Thoracic aorta (tissue), 2 donors: Measurements from ENCODE around the gene RIPOR2. TPM values are rescaled to one million over a fixed set of nuclear protein-coding genes. Genes with fewer than 3 reads are reported as not detected.

ENCODE experiments used
- ATAC-seq: fragments of 150-250 bp; one replicate; pipeline ENCODE4 v1.8.0; 2017; ENCODE audit warnings: low read depth; ENCODE audit not compliant: insufficient number of reproducible peaks, low FRiP score
- DNase-seq: peaks from one replicate; pipeline ENCODE4 v3.0.0-alpha.2; 2020; ENCODE audit warnings: low spot score
- H3K27ac ChIP-seq, 2 donors: fragments of 200-600 bp; sonication (generic); 1 replicate in 1 of 2; 2 replicates in 1 of 2; pipeline ENCODE4 v1.5.1; 2016; ENCODE audit warnings: mild to moderate bottlenecking in 2 of 2, moderate library complexity in 2 of 2
- H3K27me3 ChIP-seq: fragments of 200-600 bp; sonication (generic); replicated peaks from 2 replicates; pipeline ENCODE4 v1.6.0; 2016; ENCODE audit warnings: mild to moderate bottlenecking; ENCODE audit not compliant: insufficient read depth
- H3K36me3 ChIP-seq: fragments of 200-600 bp; sonication (generic); one replicate; pipeline ENCODE4 v1.5.1; 2016
- H3K4me1 ChIP-seq, 2 donors: fragments of 200-600 bp; sonication (generic); 1 replicate in 1 of 2; 2 replicates in 1 of 2; pipeline versions ENCODE4 v1.5.1 to v1.6.0; 2016; ENCODE audit warnings: low read depth in 2 of 2, mild to moderate bottlenecking in 1 of 2; ENCODE audit not compliant: control insufficient read depth in 1 of 2
- H3K4me3 ChIP-seq: fragments of 200-600 bp; sonication (generic); 2 replicates; pipeline ENCODE4 v1.5.1; 2016; ENCODE audit warnings: mild to moderate bottlenecking
- H3K9me3 ChIP-seq: fragments of 200-600 bp; sonication (generic); 2 replicates; pipeline ENCODE4 v1.5.1; 2016
- CTCF ChIP-seq: fragments of 200-600 bp; sonication (generic); IDR thresholded peaks from one replicate; pipeline ENCODE4 v1.5.1; 2019; ENCODE audit warnings: antibody characterized with exemption
- total RNA-seq, 2 donors: library from RNA; depleted of rRNA; stranded (reverse); fragments of >200 nt; gene quantifications; one replicate each; pipeline versions ENCODE4 v1.1.0 to v1.2.3, GENCODE V29; 2016

RIPOR2 gene
- total RNA-seq, 2 donors from 2014 or later, result 6.0 to 9.9 TPM

- TF ChIP-seq CTCF, result no peak
- H3K27ac ChIP-seq, result no peak overlapping the region
These were observed 96.8 kb downstream of the RIPOR2 start for GRCh38 chr6:24838994-24839393.

DNA sequence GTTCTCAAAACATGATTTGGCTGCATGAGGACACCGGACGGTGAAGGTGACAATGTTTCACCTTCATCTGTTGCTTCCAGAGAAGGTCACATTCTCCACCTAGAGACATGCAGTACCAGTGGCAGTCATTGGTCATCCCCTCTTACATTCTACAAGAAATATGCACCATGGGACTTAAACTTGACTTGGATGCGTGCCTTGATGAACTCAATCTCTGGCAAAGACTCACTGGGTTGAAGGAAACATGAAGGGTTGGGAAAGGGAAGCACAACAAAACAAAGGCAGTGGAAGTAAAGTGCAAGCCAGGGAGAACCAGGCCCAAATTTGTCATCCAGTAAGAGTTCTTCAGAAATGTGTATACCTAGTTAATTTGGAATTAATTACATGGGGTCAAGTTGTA, 97.7 kb downstream of the RIPOR2 start:
- DNase-seq, result no peak
- Histone ChIP-seq H3K27me3 (no peaks in the 10 kb centered on the region), H3K27ac (no peak overlapping the region), H3K36me3 (no peaks in the 10 kb centered on the region), H3K4me1 (peaks cover 0 to 13% of the 10 kb centered on the region in 2 donors), H3K9me3 (no peaks in the 10 kb centered on the region), H3K4me3 (no peak overlapping the region)
- no peak for TF ChIP-seq CTCF
- no peak for ATAC-seq

More at GRCh38 chr6:24838994-24839393, 96.8 kb downstream of the RIPOR2 start:
- Histone ChIP-seq H3K4me1 (peaks cover 0 to 13% of the 10 kb centered on the region in 2 donors), H3K27me3 (no peaks in the 10 kb centered on the region), H3K4me3 (no peak overlapping the region), H3K36me3 (no peaks in the 10 kb centered on the region), H3K9me3 (no peaks in the 10 kb centered on the region)
- ATAC-seq (no peak), DNase-seq (no peak)

- Histone ChIP-seq H3K4me1 (peaks cover 0 to 22% of the 10 kb centered on the region in 2 donors), H3K27me3 (no peaks in the 10 kb centered on the region), H3K4me3 (no peak overlapping the region), H3K36me3 (no peaks in the 10 kb centered on the region), H3K27ac (no peak overlapping the region), H3K9me3 (no peaks in the 10 kb centered on the region)
- DNase-seq, result no peak
- no peak for TF ChIP-seq CTCF
- ATAC-seq, result no peak
These were observed 99.7 kb downstream of the RIPOR2 start for GRCh38 chr6:24836109-24836508.

- H3K27ac ChIP-seq, result no peak overlapping the region
- H3K27me3 ChIP-seq, result no peaks in the 10 kb centered on the region
- H3K4me1 ChIP-seq, result peaks cover 0 to 22% of the 10 kb centered on the region in 2 donors
- no peaks in the 10 kb centered on the region for H3K36me3 ChIP-seq
- DNase-seq (no peak), ATAC-seq (no peak)
- H3K9me3 ChIP-seq, result no peaks in the 10 kb centered on the region
- no peak overlapping the region for H3K4me3 ChIP-seq
- no peak for TF ChIP-seq CTCF
These were observed 101.9 kb downstream of the RIPOR2 start for GRCh38 chr6:24833711-24834386.

DNA sequence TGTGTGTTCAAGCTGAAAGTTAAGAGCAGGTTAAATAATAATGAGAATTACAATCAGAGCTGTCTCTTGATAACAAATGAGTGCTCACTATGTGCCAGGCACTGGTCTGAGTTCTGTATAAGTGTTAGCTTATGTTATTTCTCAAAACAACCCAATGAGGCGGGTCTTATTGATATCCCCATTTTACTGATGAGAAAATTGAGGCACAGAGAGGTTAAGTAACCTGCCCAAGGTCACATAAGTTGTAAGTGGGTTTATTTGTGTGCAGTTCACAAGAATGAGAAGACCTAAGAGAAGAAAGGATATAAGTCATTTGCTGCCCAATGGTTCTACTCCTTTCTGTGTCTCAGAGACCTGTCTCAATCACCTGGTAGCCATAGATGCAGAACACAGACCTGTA, 103.0 kb downstream of the RIPOR2 start:
- Histone ChIP-seq H3K27me3 (no peaks in the 10 kb centered on the region), H3K27ac (no peak overlapping the region), H3K9me3 (no peaks in the 10 kb centered on the region), H3K4me1 (peaks cover 0 to 22% of the 10 kb centered on the region in 2 donors), H3K36me3 (no peaks in the 10 kb centered on the region), H3K4me3 (no peak overlapping the region)
- ATAC-seq (no peak), DNase-seq (no peak)
- TF ChIP-seq CTCF, result no peak
